ENCODE measurements around the gene CRYBB1.

The CRYBB1 gene

GRCh38 chr22:26574001-26574723 lies 43.7 kb downstream of the CRYBB1 start:
- no peak for DNase-seq

- no peak for DNase-seq
Measured at GRCh38 chr22:26573026-26573662, 44.7 kb downstream of the CRYBB1 start.

- DNase-seq: no peak
Measured at GRCh38 chr22:26570864-26571525, 46.8 kb downstream of the CRYBB1 start.

- DNase-seq: no peak
Measured at GRCh38 chr22:26570115-26570514, 47.7 kb downstream of the CRYBB1 start.

GRCh38 chr22:26568207-26568706 lies 49.6 kb downstream of the CRYBB1 start:
- no peak for DNase-seq

GRCh38 chr22:26567610-26568009 lies 50.2 kb downstream of the CRYBB1 start:
- no peak for DNase-seq

GRCh38 chr22:26566994-26567393 lies 50.8 kb downstream of the CRYBB1 start:
- DNase-seq: no peak

- no peak for DNase-seq
Measured at GRCh38 chr22:26565889-26566288, 51.9 kb downstream of the CRYBB1 start.

- DNase-seq: no peak
Measured at GRCh38 chr22:26565181-26565580, 52.6 kb downstream of the CRYBB1 start.

GRCh38 chr22:26564672-26565071 lies 53.2 kb downstream of the CRYBB1 start:
- no peak for DNase-seq

- DNase-seq: no peak
Measured at GRCh38 chr22:26564181-26564580, 53.6 kb downstream of the CRYBB1 start.

GRCh38 chr22:26563022-26563421 lies 54.8 kb downstream of the CRYBB1 start:
- no peak for DNase-seq

GRCh38 chr22:26561756-26562417 lies 55.9 kb downstream of the CRYBB1 start:
- no peak for DNase-seq

- DNase-seq: no peak
Measured at GRCh38 chr22:26559961-26560575, 57.8 kb downstream of the CRYBB1 start.

- no peak for DNase-seq
Measured at GRCh38 chr22:26558248-26558895, 59.5 kb downstream of the CRYBB1 start.

- DNase-seq: no peak
Measured at GRCh38 chr22:26556904-26557303, 60.9 kb downstream of the CRYBB1 start.

GRCh38 chr22:26555478-26555877 lies 62.3 kb downstream of the CRYBB1 start:
- no peak for DNase-seq

- DNase-seq: no peak
Measured at GRCh38 chr22:26554956-26555355, 62.9 kb downstream of the CRYBB1 start.

- no peak for DNase-seq
Measured at GRCh38 chr22:26553056-26553752, 64.6 kb downstream of the CRYBB1 start.

- DNase-seq: no peak
Measured at GRCh38 chr22:26552466-26552865, 65.4 kb downstream of the CRYBB1 start.

- no peak for DNase-seq
Measured at GRCh38 chr22:26551568-26551967, 66.3 kb downstream of the CRYBB1 start.

All from activated gamma-delta T cell treated with Interleukin-2 at 50 U/mL for 16 hours (primary cell).